HG02678 (cell line): ENCODE data around the gene PRSS1.
"Not testable (repeated sequence)": the region's sequence is repeated elsewhere in the genome, so short reads cannot be mapped to it uniquely, and the experiment has no call there.

ENCODE experiments used
- ATAC-seq: cut with Tn5 transposase; IDR thresholded peaks from one replicate; pipeline ENCODE4 v1.9.1; 2021; ENCODE audit warnings: mild to moderate bottlenecking, moderate library complexity; ENCODE audit not compliant: unreplicated experiment

Gene PRSS1

GRCh38 chr7:142772673-142773072 lies 23.4 kb downstream of the PRSS1 start:
- ATAC-seq, result no peak

- ATAC-seq, result no peak
Measured at GRCh38 chr7:142773230-142773629, 24.0 kb downstream of the PRSS1 start.

- ATAC-seq, result no peak
Measured at GRCh38 chr7:142773937-142774744, 24.9 kb downstream of the PRSS1 start.

- no peak for ATAC-seq
Measured at GRCh38 chr7:142774826-142775225, 25.6 kb downstream of the PRSS1 start.

- ATAC-seq, result not testable (repeated sequence)
Measured at GRCh38 chr7:142775351-142776115, 26.3 kb downstream of the PRSS1 start.

GRCh38 chr7:142776206-142776844 lies 27.1 kb downstream of the PRSS1 start:
- no peak for ATAC-seq

GRCh38 chr7:142776845-142777225 lies 27.6 kb downstream of the PRSS1 start:
- ATAC-seq, result not testable (repeated sequence)

GRCh38 chr7:142777318-142777717 lies 28.0 kb downstream of the PRSS1 start:
- no peak for ATAC-seq

GRCh38 chr7:142782922-142783900 lies 33.9 kb downstream of the PRSS1 start:
- ATAC-seq, result peak; percentile 90

- no peak for ATAC-seq
Measured at GRCh38 chr7:142784096-142784495, 34.8 kb downstream of the PRSS1 start.

- ATAC-seq, result no peak
Measured at GRCh38 chr7:142784716-142785115, 35.4 kb downstream of the PRSS1 start.

GRCh38 chr7:142785841-142786250 lies 36.6 kb downstream of the PRSS1 start:
- no peak for ATAC-seq

GRCh38 chr7:142787034-142787768 lies 37.9 kb downstream of the PRSS1 start:
- no peak for ATAC-seq

- no peak for ATAC-seq
Measured at GRCh38 chr7:142787783-142788182, 38.5 kb downstream of the PRSS1 start.

GRCh38 chr7:142788303-142789289 lies 39.3 kb downstream of the PRSS1 start:
- no peak for ATAC-seq

GRCh38 chr7:142789441-142789840 lies 40.2 kb downstream of the PRSS1 start:
- ATAC-seq, result no peak

GRCh38 chr7:142790056-142790455 lies 40.8 kb downstream of the PRSS1 start:
- ATAC-seq, result no peak

- no peak for ATAC-seq
Measured at GRCh38 chr7:142790555-142790954, 41.3 kb downstream of the PRSS1 start.

GRCh38 chr7:142791502-142791901 lies 42.2 kb downstream of the PRSS1 start:
- no peak for ATAC-seq
